ENCODE results near the gene COPS7A. TPM values are rescaled to one million over a fixed set of nuclear protein-coding genes. Genes with fewer than 3 reads are reported as not detected.

COPS7A gene
- total RNA-seq: 98.8 and 101 TPM in 2 replicates

GRCh38 chr12:6723607-6724408 is at the start of gene COPS7A:
COPS7A (plus strand) TSS chr12:6724046; CDS start chr12:6724657, 611 bp downstream.

GRCh38 chr12:6688999-6689882 is 34.6 kb upstream of the COPS7A start, which contains the start of gene ZNF384:
ZNF384 (minus strand) TSS chr12:6689375; CDS start chr12:6679520, 9,855 bp downstream.

GRCh38 chr12:6700646-6701051 is 23.2 kb upstream of the COPS7A start, which contains the start of gene PIANP:
PIANP (minus strand) TSS chr12:6700815; CDS start chr12:6698061, 2,754 bp downstream.

GRCh38 chr12:6752921-6753771 is 29.3 kb downstream of the COPS7A start, which contains the start of gene MLF2:
MLF2 (minus strand) TSS chr12:6753141; CDS start chr12:6752334, 807 bp downstream.

GRCh38 chr12:6765634-6766581 is 42.1 kb downstream of the COPS7A start, which contains the start of gene PTMS:
PTMS (plus strand) TSS chr12:6766363; CDS start chr12:6766706, 343 bp downstream.

GRCh38 chr12:6772331-6772695 is 48.5 kb downstream of the COPS7A start, which contains the start of gene LAG3:
LAG3 (plus strand) TSS chr12:6772520; CDS start chr12:6772853, 333 bp downstream.

Small RNA genes lying within 50 kb of the gene (small RNA-seq; reads per million reads assigned to genes)
- gene RNU6-781P: not detected

Other genes starting within 250 kb of the COPS7A start
- gene MRPL51, start 230.8 kb upstream of the COPS7A start, total RNA-seq: 37.6 and 46.0 TPM in 2 replicates
- gene NCAPD2, start 229.9 kb upstream of the COPS7A start, total RNA-seq: 28.1 and 28.2 TPM in 2 replicates
- 5,670 and 6,868 TPM in 2 replicates for gene GAPDH, start 189.5 kb upstream of the COPS7A start, total RNA-seq
- 13.8 and 16.5 TPM in 2 replicates for gene IFFO1, start 168.0 kb upstream of the COPS7A start, total RNA-seq
- gene NOP2, start 155.8 kb upstream of the COPS7A start, total RNA-seq: 25.9 and 29.0 TPM in 2 replicates
- 197 and 241 TPM in 2 replicates for gene CHD4, start 116.7 kb upstream of the COPS7A start, total RNA-seq
- 0.12 TPM in 1 of 2 replicates, not detected in the other for gene LPAR5, start 88.1 kb upstream of the COPS7A start, total RNA-seq
- gene ACRBP, start 76.6 kb upstream of the COPS7A start, total RNA-seq: 0.16 TPM in 1 of 2 replicates, not detected in the other
- gene ING4, start 60.9 kb upstream of the COPS7A start, total RNA-seq: 36.5 and 40.1 TPM in 2 replicates
- 27.1 and 30.8 TPM in 2 replicates for gene ZNF384, start 34.7 kb upstream of the COPS7A start, total RNA-seq
- 0.24 and 2.1 TPM in 2 replicates for gene PIANP, start 23.2 kb upstream of the COPS7A start, total RNA-seq
- gene MLF2, start 29.1 kb downstream of the COPS7A start, total RNA-seq: 171 and 183 TPM in 2 replicates
- 84.2 and 108 TPM in 2 replicates for gene PTMS, start 42.3 kb downstream of the COPS7A start, total RNA-seq
- gene LAG3, start 48.5 kb downstream of the COPS7A start, total RNA-seq: 0.16 and 0.61 TPM in 2 replicates
- 1.7 and 3.2 TPM in 2 replicates for gene CD4, start 65.5 kb downstream of the COPS7A start, total RNA-seq
- 4.6 and 7.3 TPM in 2 replicates for gene GPR162, start 97.8 kb downstream of the COPS7A start, total RNA-seq
- 72.1 and 81.9 TPM in 2 replicates for gene P3H3, start 104.4 kb downstream of the COPS7A start, total RNA-seq
- gene GNB3, start 116.9 kb downstream of the COPS7A start, total RNA-seq: 1.9 and 5.8 TPM in 2 replicates
- 1.5 and 3.3 TPM in 2 replicates for gene CDCA3, start 127.2 kb downstream of the COPS7A start, total RNA-seq
- 87.1 and 94.1 TPM in 2 replicates for gene USP5, start 128.1 kb downstream of the COPS7A start, total RNA-seq
- 504 and 543 TPM in 2 replicates for gene TPI1, start 143.5 kb downstream of the COPS7A start, total RNA-seq
- 10.4 and 11.8 TPM in 2 replicates for gene SPSB2, start 149.3 kb downstream of the COPS7A start, total RNA-seq
- gene LRRC23, start 180.8 kb downstream of the COPS7A start, total RNA-seq: 6.9 and 8.9 TPM in 2 replicates
- gene ENO2, start 190.5 kb downstream of the COPS7A start, total RNA-seq: 8.0 and 11.4 TPM in 2 replicates
- gene ATN1, start 203.9 kb downstream of the COPS7A start, total RNA-seq: 19.8 TPM in 2 replicates
- not detected in 2 replicates for gene RNU7-1, start 219.8 kb downstream of the COPS7A start, total RNA-seq
- 65.3 and 67.2 TPM in 2 replicates for gene C12orf57, start 220.0 kb downstream of the COPS7A start, total RNA-seq
- 0.61 and 0.65 TPM in 2 replicates for gene PTPN6, start 227.3 kb downstream of the COPS7A start, total RNA-seq
- 167 and 182 TPM in 2 replicates for gene PHB2, start 246.6 kb downstream of the COPS7A start, total RNA-seq
- gene EMG1, start 246.9 kb downstream of the COPS7A start, total RNA-seq: 21.4 and 22.2 TPM in 2 replicates

Measured in hair follicle dermal papilla cell (primary cell).